Right ventricle myocardium superior (tissue), 1 donor: Measurements from ENCODE around the gene NOXA1. TPM values are rescaled to one million over a fixed set of nuclear protein-coding genes. Genes with fewer than 3 reads are reported as not detected.

ENCODE experiments used
- ATAC-seq: fragments of 200-7000 bp; cut with Tn5 transposase; one replicate; pipeline ENCODE4 v1.9.1; 2020; ENCODE audit warnings: mild to moderate bottlenecking; ENCODE audit not compliant: poor library complexity
- DNase-seq: peaks from one replicate; pipeline ENCODE4 v3.0.0-alpha.2; 2020
- intact Hi-C: fragments of 100-400 bp; cut with DNase I; formaldehyde crosslinking; loops from one replicate; pipeline ENCODE4 v1.11.2; 2022
- total RNA-seq: library from RNA; stranded (reverse); fragmentation: NEBNext Ultra II Directional; extraction: Animal tissue kit (Norgen Biotek cat#: 25700); gene quantifications from one replicate; pipeline ENCODE4 v1.2.1, GENCODE V29; 2021
- donor health status: DM: no; HTN: yes; CAD: no; lungs with severe emphysema.

Gene NOXA1
- total RNA-seq, 1 donor from 2014 or later = 1.7 TPM

GRCh38 chr9:137433916-137434431 lies 10.8 kb downstream of the NOXA1 start:
- peak; percentile 33 for DNase-seq
- intact Hi-C loops = no loop called here
- no peak for ATAC-seq

- no peak for ATAC-seq
- DNase-seq = peak; percentile 33
- intact Hi-C loops = no loop called here
Observed at GRCh38 chr9:137434498-137435380, 11.5 kb downstream of the NOXA1 start.

- DNase-seq (peak; percentile 31), ATAC-seq (no peak)
- intact Hi-C loops = no loop called here
Observed at GRCh38 chr9:137435381-137435891, 12.2 kb downstream of the NOXA1 start.

- intact Hi-C loops = no loop called here
- ATAC-seq (peak; percentile 40), DNase-seq (peak; percentile 66)
Observed at GRCh38 chr9:137435980-137436760, 13.0 kb downstream of the NOXA1 start.

GRCh38 chr9:137436761-137437600 lies 13.8 kb downstream of the NOXA1 start:
- ATAC-seq = no peak
- DNase-seq = peak; percentile 30
- intact Hi-C loops = no loop called here

GRCh38 chr9:137437691-137438590 lies 14.7 kb downstream of the NOXA1 start:
- ATAC-seq (no peak), DNase-seq (peak; percentile 18)
- intact Hi-C loops = no loop called here

GRCh38 chr9:137438591-137439157 lies 15.5 kb downstream of the NOXA1 start:
- ATAC-seq (no peak), DNase-seq (peak; percentile 13)
- intact Hi-C loops = no loop called here

- ATAC-seq (no peak), DNase-seq (peak; percentile 34)
- intact Hi-C loops = no loop called here
Observed at GRCh38 chr9:137439158-137439714, 16.0 kb downstream of the NOXA1 start.

- peak; percentile 40 for ATAC-seq
- intact Hi-C loops = loop anchor here (10.0 kb wide), 1 partner anchor 147 kb away; no protein-coding TSS in a partner anchor
- DNase-seq = peak; percentile 39
Observed at GRCh38 chr9:137441289-137441934, 18.2 kb downstream of the NOXA1 start, which contains the start of gene ENTPD8. ENTPD8 (minus strand) TSS chr9:137441357; CDS start chr9:137438285, 3,072 bp downstream.

GRCh38 chr9:137441935-137442321 lies 18.7 kb downstream of the NOXA1 start:
- DNase-seq = no peak
- intact Hi-C loops = loop anchor here (10.0 kb wide), 1 partner anchor 147 kb away; no protein-coding TSS in a partner anchor

GRCh38 chr9:137444106-137444790 lies 21.1 kb downstream of the NOXA1 start:
- intact Hi-C loops = loop anchor here (10.0 kb wide), 1 partner anchor 149 kb away; no protein-coding TSS in a partner anchor
- ATAC-seq (no peak), DNase-seq (no peak)

More at GRCh38 chr9:137441935-137442321, 18.7 kb downstream of the NOXA1 start:
- ATAC-seq = no peak

- DNase-seq (peak; percentile 87), ATAC-seq (peak; percentile 77)
- intact Hi-C loops = loop anchor here (10.0 kb wide), 1 partner anchor 151 kb away; no protein-coding TSS in a partner anchor
Observed at GRCh38 chr9:137445275-137445807, 22.1 kb downstream of the NOXA1 start.

GRCh38 chr9:137445930-137446431 lies 22.8 kb downstream of the NOXA1 start:
- ATAC-seq (no peak), DNase-seq (peak; percentile 40)
- intact Hi-C loops = loop anchor here (10.0 kb wide), 1 partner anchor 151 kb away; no protein-coding TSS in a partner anchor

GRCh38 chr9:137446851-137447471 lies 23.8 kb downstream of the NOXA1 start:
- ATAC-seq = no peak
- peak; percentile 40 for DNase-seq
- intact Hi-C loops = loop anchor here (10.0 kb wide), 1 partner anchor 152 kb away; no protein-coding TSS in a partner anchor
